ENCODE results near the gene BEND3.
"Not testable (repeated sequence)": the region's sequence is repeated elsewhere in the genome, so short reads cannot be mapped to it uniquely, and the experiment has no call there.

BEND3 gene

DNA sequence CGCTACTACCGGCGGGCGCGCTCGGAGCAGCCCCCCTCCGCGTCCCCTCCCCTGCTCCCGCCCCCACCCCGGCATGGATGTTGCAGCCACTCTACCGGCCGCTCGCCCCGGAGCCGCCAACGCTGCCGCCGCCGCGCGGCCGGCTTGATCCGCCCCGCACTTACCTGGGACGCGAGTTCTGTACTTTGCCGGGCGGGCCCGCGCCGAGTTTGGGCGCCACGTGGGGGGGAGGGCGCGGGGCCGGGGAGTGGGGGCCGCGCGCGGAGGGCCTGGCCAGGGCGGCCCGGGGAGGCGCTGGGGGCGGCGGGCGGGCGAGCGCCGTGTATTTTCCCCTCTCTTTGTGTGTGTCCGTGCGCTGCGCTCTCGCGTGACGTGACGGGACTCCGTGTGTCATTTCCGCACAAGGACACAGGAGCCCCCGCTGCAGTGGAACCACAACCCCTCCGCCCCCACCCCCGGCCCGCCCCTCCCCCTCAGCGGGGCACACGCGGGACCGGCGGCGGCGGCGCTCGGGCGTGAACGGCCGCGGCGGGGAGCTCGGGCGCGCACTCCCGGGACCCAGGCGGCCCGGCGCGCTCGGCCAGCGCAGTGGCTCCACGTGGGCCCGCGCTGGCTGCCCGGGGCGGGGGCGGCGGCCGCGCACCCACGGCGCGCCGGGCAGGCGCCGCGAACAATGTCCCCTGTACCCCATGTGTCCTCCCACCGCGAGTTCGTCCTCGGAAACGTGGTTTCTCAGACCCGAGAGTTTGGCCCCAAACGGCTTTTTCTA, at the start of gene BEND3:
Gene BEND3, minus strand, starts transcription at position 590 of the 769 bp plus-strand sequence. CDS start 16,230 bp downstream, outside the sequence.
- peak; percentile 22 for DNase-seq (ENCODE audit: low spot score)

DNA sequence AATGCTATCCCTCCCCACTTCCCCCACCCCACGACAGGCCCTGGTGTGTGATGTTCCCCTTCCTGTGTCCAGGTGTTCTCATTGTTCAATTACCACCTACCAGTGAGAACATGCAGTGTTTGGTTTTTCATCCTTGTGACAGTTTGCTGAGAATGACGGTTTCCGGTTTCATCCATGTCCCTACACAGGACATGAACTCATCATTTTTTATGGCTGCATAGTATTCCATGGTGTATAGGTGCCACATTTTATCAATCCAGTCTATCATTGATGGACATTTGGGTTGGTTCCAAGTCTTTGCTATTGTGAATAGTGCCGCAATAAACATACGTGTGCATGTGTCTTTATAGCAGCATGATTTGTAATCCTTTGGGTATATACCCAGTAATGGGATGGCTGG, 49.0 kb upstream of the BEND3 start:
- not testable (repeated sequence) for DNase-seq (ENCODE audit: low spot score)

DNA sequence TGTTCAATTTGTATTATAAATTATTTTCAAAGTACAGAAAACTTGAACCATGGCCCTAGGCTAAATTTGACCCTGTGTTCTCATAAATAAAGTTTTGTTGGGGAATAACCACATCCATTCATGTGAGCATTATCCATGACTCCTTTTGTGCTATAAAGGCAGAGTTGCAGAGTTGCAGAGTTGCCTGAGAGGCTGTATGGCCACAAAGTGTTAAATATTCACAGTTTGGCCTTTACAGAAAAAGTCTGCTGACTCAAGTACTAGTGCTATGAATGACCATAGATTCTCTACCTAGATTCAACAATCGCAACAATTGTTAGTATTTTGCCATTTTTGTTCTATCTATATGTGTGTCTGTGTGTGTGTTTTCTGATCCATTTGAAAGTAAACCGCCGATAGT, 46.2 kb upstream of the BEND3 start:
- no peak for DNase-seq (ENCODE audit: low spot score)

DNA sequence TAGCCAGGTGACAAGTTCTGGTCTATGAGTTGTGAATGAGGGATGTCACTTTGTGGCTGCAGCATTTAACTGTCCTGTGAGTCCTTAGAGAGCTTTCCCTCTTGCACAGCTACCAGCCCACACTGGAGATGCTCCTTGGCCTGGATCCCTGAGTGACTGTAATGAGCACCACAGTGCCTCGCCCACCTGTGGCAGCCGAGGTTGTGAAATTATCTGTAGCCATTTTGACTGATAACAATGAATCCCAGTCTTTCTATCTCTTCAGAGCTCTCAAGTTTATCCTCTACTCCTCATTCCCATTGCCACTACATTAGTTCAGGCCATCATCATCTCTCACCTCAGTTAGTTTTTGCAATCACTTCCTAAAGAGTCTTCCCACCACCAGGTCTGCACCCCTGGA, 41.3 kb upstream of the BEND3 start:
- no peak for DNase-seq (ENCODE audit: low spot score)

DNA sequence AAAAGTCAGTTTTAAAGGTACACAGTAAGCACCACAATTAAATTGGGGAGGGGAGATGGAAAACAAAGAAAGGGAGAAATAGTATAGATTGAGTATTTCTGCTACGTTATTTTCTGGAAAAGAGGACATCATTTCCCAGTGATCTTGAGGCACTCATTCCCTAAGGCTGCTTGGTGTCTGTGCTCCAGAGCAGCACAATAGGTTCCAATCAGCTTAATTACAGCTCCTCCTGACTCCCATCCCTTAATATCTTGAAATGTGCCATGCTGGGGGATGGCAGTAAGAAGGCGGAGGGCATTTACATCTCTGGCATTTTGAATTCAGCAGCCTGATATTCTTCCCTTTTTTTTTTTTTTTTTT, 39.5 kb upstream of the BEND3 start:
- DNase-seq (ENCODE audit: low spot score) = no peak

DNA sequence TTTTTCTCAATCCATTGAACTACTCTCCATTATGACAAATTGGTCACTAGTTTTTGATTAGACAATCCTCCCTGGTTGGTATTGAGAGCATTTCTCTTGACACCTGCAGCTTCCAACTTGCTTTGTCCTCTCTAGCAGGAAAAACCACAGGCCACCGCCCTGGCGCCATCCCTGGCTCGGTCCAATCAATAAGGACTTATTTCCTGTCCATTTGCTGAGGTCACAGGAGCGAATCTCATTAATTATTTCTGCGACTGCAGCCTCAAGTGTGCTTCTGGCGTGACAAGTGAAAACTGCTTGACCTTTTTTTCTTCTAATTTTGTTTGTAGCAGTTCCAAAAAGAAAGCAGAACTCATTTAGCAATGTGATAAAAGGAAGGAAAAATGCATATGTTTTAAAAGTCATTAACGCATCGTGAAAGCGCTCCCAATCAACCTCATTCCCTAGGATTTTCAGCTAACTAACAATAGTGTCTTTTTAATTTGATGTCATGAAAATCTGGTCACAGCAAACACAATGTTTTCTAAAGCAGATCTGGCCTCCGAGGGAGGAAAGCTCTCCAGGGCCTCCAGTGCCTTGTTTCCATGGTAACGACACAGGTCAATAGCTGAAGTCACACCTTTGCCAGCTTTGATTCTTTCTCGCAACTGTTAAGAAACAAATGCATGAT, 39.0 kb upstream of the BEND3 start:
- no peak for DNase-seq (ENCODE audit: low spot score)

DNA sequence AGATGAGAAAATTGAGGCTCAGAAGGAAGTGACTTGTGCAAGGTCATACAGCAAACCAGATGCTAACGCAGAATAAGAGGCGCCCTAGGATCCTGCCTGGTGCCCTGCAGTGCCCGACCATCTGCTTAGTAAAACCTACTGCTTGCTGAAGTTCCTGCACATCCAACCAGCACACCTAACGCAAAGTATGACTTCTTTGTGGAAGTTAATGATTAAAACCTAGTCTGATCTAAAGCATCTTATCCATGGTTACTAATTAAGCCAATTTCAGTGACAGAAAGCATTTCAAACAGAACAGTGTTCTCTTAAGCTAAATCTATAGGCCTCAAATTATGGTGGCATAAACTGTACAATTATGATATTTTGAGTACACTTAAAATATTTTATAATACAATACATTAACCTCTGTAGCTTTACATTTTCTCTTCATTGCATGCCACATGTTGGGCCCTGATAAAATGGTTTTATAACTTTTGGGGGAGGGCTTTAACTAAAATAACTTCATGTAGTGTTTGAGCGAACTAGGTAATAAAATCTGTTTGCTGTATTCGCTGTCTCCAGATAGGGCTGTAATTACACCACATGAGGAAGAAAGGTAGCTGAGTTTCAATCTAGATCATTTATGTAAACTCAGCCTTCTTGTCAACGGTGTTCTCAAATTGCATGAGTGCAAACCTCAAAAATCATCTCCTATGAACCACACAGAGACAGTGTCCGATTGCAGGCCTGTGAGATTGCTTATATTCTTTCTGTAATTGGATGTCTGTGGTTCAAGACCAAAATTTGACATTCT, 37.5 kb upstream of the BEND3 start:
- peak; percentile 37 for DNase-seq (ENCODE audit: low spot score)

DNA sequence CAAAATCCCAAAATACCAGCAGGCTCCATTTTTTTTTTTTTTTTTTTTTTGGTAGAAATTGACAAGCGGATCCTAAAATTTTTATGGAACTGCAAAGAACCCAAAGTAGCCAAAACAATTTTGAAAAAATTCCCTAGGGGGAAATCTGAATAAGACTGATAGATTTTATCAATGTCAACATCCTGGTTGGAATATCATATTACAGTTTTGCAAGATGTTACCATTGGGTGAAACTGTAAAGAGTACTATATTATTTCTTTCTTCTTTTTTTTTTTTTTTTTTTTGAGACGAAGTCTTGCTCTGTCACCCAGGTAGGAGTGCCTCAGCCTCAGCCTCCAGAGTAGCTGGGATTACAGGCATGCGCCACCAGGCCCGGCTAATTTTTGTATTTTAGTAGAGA, 29.4 kb upstream of the BEND3 start:
- DNase-seq (ENCODE audit: low spot score) = no peak

DNA sequence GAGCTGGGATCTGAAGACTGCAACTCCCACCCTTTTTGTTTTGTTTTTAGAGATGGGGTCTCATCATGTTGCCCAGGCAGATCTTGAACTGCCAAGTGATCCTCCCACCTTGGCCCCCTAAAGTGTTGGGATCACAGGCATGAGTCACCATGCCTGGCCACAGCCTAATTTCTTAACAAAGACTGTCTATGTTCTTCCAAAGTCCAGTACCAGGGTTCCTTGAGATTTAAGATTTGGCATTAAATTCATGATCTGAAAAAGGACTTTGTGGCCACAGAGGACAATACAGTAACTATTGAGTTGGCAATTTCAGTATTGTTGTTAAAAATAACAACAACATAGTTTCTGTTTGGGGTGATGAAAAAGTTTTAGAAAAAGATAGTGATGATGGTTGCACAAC, 28.7 kb upstream of the BEND3 start:
- no peak for DNase-seq (ENCODE audit: low spot score)

DNA sequence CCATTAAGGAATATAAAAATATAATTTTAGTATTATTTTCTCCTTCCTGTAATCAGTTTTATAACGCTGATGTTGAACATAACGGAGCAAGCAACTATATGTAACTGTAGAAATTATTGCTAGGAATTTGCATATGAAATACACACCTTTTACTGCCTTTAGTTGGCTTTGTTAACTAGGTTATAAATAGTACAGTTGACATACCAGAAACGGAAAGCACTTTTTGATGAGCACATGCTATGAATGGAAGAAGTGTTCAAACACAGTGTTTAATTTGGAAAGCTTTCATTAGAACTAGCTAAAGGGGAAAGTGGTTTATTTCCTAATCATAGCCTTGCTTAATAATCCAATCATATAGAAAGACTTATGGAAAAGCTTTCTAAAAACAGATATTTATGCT, 25.3 kb upstream of the BEND3 start:
- no peak for DNase-seq (ENCODE audit: low spot score)

DNA sequence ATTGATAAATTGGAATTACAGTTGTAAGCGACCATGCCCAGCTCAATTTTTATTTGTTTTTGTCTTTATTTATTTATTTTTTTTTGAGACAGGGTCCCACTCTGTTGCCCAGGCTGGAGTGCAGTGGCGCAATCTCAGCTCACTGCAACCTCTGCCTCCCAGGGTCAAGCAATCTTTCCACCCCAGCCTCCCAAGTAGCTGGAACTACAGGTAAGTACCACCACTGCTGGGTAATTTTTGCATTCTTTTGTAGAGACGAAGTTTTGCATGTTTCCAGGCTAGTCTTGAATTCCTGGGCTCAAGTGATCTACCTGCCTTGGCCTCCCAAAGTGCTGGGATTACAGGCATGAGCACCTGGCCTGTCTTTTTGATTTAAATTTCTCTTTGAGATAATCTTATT, 21.0 kb upstream of the BEND3 start:
- DNase-seq (ENCODE audit: low spot score) = not testable (repeated sequence)

DNA sequence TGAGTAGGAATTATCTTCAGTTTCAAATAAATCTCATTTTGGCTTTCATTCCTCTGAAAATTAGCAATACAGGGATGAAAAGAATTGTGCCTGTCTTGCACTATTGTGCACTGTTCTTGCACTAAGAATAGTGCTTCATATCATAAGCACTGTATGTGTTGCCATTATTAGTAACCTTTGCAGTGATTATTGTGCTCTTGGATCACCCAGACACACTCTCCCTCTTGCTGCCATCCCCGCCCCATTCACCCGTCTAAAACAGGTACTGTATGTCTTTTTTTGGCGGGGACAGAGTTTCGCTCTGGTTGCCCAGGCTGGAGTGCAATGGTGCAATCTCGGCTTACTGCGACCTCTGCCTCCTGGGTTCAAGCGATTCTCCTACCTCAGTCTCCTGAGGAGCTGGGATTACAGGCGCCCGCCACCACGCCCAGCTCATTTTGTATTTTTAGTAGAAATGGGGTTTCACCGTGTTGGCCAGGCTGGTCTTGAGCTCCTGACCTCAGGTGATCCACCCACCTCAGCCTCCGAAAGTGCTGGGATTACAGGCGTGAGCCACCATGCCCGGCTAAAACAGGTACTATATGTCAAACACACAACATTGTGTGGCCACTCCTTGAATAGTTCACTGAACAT, 19.8 kb upstream of the BEND3 start:
- DNase-seq (ENCODE audit: low spot score) = not testable (repeated sequence)

DNA sequence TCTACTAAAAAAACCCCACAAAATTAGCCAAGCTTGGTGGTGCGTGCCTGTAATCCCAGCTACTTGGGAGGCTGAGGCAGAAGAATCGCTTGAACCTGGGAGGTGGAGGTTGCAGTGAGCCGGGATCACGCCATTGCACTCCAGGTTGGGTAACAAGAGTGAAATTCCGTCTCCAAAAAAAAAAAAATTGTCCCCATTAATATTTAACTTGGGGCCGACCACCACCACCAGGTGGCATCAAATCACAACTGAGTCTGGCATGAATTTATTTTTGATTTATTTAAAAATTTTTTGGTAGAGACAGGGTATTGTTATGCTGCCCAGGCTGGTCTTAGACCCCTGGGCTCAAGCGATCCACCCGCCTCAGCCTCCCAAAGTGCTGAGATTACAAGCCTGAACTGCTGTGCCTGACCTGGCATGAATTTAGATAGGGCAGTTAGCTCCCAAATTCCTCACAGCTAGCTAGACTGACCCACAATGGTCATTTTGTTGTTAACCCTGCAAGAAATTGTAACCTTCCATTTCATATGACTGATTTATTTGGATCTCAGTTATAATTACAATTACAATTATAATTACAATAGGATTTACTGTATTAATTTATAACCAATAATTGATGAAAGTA, 17.1 kb upstream of the BEND3 start:
- peak; percentile 36 for DNase-seq (ENCODE audit: low spot score)

DNA sequence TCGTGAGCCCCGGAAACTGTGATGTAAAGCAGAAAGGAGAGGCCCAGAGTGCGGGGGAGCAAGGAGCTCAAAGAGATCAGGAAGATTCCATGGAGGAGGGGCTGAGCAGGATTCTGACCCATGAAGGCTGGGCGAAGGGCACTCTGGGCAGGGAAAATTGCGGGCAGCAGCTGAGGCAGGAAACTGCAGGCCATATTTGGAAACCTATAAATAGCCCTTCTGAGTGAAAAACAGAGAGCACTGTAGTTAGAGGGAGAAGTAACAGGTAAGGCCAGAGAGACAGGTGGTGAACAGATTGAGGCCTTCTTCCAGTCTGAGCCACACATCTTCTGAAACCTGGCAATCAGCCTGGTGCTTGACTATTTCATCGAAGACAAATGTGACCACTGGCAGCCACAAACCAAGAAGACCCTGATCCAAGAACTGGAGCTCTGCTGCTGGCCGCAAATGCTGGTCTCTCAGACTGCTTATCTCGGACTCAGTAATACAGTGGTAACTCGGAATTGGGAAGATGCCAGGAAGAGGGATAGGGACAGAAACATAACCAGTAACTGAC, 14.1 kb upstream of the BEND3 start:
- no peak for DNase-seq (ENCODE audit: low spot score)

DNA sequence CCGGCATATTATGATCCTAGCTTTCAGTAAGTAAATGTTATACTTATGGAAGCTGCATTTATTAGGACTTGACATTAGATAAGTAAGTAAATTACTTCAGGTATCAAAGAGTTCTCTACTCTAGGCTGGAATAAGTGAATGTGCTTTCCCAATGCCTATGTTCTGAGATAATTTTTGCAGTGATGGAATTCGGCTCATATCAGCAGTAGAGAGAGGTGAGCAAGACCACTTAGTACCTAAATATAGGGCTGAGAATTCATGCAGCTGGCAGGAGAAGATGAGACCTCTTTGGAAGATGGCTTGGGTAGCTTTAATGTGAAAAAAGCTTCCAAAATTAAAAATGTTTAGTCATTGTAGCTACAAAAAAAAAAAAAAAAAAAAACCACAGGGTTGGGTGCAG, 13.3 kb upstream of the BEND3 start:
- no peak for DNase-seq (ENCODE audit: low spot score)

DNA sequence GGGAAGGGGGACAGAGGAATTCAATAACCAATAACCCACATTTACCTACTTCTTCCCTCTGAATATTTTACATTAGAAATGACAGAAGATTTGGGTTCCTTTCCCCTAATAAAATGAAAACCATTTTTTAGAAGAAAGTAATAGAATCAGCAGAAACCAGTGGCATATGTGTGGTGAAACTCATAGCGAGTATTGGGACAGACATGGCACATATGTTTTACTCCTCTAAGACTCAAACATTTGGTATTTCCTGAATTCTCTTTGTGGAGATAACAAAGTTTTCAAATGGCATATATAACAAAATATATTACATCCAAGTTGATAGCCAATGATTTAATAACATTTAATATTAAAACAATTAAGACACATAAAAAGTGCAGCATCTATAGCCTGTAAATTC, 12.9 kb upstream of the BEND3 start:
- no peak for DNase-seq (ENCODE audit: low spot score)

DNA sequence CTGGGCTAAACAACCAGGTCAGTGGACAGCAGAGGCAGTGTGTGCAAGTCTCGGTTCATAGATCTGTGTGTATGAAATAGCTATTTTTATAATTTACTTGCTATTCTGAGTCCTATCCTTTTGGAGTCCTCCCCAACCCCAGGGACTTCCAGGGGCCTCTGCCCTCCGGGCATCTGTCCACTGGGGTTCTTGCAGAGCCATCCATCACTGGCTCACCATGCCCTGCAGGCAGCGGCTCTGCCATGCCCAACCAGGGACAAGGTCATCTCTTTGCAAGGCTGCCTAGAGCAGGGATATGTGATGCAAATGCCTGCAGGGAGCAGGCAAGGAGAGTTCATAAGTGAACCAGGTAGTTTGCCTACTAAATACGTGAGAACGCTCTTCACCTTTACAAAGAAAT, 10.5 kb upstream of the BEND3 start:
- no peak for DNase-seq (ENCODE audit: low spot score)

DNA sequence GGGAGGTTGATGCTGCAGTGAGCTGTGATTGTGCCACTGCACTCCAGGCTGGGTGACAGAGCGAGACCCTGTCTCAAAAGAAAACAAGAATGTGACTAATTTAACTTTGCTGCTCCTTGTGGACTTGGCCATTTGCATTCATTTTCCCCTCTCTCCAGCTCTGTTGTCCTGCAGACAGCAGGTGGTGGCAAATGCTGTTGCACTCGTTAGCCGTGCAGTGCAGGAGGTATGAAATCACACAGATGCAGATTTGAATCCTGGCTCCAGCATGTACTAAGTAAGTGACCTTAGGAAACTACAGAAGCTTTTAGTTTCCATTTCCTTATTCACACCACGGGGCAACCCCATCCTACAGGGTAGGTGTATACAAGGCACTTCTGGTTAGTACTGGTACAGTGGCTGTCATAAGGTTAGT, 9.6 kb upstream of the BEND3 start:
- DNase-seq (ENCODE audit: low spot score) = no peak

DNA sequence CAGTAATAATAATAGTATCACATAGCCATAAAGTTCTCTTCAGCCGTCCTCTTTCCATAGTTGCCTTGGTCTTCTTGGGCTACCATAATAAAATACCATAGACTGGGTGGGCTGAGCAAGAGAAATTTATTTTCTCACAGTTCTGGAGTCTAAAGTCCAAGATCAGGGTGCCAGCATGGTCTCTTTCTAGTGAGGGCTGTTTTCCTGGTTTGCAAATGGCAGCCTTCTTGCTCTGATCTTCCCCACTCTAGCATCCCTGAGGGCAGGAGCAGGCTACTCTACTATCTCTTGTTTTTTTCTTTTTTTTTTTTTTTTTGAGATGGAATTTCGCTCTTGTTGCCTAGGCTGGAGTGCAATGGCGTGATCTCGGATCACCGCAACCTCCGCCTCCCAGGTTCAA, 8.2 kb upstream of the BEND3 start:
- no peak for DNase-seq (ENCODE audit: low spot score)

DNA sequence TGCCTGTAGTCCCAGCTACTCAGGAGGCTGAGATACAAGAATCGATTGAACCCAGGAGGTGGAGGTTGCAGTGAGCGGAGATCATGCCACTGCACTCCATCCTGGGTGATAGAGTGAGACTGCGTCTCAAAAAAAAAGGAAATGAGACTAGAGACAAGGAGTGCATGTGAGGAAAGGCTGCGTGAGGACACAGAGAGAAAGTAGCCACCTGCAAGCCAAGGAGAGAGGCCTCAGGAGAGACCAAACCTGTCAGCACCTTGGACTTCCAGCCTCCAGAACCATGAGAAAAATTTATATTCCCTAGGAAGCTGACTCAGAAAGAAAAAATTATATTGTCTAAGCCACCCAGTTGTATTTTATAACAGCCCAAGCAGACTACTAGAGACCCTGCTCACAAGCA, 7.4 kb upstream of the BEND3 start:
- no peak for DNase-seq (ENCODE audit: low spot score)

DNA sequence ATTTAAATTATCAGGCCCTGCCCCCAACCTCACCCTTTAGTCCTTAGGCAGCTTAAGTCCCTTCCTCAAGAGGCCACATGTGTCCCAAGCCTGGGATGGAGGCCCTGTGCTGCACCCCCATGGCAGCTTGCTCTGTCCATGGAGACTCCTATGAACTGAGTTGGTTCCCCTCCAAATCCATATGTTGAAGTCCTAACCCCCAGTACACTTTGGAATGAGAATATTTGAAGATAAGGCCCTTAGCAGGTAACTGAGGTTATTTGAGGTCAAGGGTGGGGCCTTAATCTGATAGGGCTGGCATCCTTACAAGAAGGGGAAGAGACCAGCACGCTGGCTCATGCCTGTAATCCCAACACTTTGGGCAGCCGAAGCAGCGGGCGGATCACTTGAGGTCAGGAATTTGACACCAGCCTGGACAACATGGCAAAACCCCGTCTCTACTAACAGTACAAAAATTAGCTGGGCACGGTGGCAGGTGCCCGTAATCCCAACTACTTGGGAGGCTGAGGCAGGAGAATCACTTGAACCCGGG, 6.7 kb upstream of the BEND3 start:
- no peak for DNase-seq (ENCODE audit: low spot score)

DNA sequence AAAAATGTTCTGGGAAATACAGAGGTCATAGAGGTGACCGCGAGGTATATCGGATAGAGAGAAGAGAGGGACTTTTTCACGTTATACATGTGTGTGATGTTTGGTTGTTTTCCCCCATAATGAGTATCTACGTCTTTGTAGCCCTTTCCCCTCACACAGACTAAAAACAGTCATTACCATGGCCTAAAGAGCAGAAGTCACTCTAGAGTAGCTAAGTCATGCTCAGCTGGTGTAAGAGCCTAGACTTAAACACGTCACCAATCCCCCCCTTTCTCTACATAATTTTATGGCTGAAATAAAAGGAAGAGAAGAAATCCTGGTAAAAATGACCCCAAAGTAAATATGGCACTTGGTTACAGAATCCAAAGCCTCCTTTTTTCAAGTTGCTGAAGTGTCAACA, 6.0 kb upstream of the BEND3 start:
- DNase-seq (ENCODE audit: low spot score) = no peak

Measured in LoVo (cell line).